GM12892 (cell line): ENCODE data around the gene C1orf94.

Experiments
- POLR2A ChIP-seq: IDR thresholded peaks from 2 replicates; pipeline ENCODE4 v1.6.1; 2011; ENCODE audit warnings: low read depth, low read length, control low read depth
- POLR2AphosphoS5 ChIP-seq: IDR thresholded peaks from 2 replicates; pipeline ENCODE4 v1.6.1; 2011; ENCODE audit warnings: low read depth, low read length, control low read depth
- TAF1 ChIP-seq: IDR thresholded peaks from 2 replicates; pipeline ENCODE4 v1.6.1; 2011; ENCODE audit warnings: low read depth, mild to moderate bottlenecking, control low read depth, low read length, borderline replicate concordance

DNA sequence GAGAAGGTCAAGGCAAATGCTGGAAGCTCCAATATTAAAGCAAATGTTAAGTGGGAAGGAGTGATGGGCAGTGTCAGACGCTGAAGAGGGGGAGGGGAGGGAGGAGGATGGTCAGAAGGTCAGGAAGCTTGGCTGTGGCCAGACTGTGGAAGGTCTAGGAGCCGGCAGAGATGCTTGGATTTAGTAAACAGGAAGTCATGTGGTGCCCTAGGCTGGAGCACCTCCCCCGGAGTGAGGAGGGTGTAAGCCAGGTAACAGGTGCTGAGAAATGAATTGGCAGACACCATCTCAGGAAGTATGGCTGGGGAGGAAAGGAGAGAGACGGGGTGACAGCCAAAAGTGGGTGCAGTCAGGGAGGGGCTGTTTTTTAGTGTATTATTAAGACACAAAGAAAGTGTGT lies 29.4 kb upstream of the C1orf94 start:
- TF ChIP-seq POLR2A, result no peak
- no peak for TF ChIP-seq TAF1
- no peak for TF ChIP-seq POLR2AphosphoS5
